Right ventricle myocardium superior (tissue), 1 donor: ENCODE measurements around the gene TGFA. TPM values are rescaled to one million over a fixed set of nuclear protein-coding genes. Genes with fewer than 3 reads are reported as not detected.

Experiments
- ATAC-seq: fragments of 200-7000 bp; cut with Tn5 transposase; one replicate; pipeline ENCODE4 v1.9.1; 2020; ENCODE audit warnings: mild to moderate bottlenecking; ENCODE audit not compliant: poor library complexity
- DNase-seq: peaks from one replicate; pipeline ENCODE4 v3.0.0-alpha.2; 2020
- intact Hi-C: fragments of 100-400 bp; cut with DNase I; formaldehyde crosslinking; loops from one replicate; pipeline ENCODE4 v1.11.2; 2022
- total RNA-seq: library from RNA; stranded (reverse); fragmentation: NEBNext Ultra II Directional; extraction: Animal tissue kit (Norgen Biotek cat#: 25700); gene quantifications from one replicate; pipeline ENCODE4 v1.2.1, GENCODE V29; 2021
- donor health status: DM: no; HTN: yes; CAD: no; lungs with severe emphysema.

TGFA gene
- total RNA-seq, 1 donor from 2014 or later, result 2.1 TPM

GRCh38 chr2:70528929-70529328, 24.7 kb downstream of the TGFA start:
- intact Hi-C loops, result no loop called here
- DNase-seq, result no peak
- no peak for ATAC-seq

- DNase-seq (no peak), ATAC-seq (no peak)
- intact Hi-C loops, result no loop called here
Observed at GRCh38 chr2:70528276-70528675, 25.4 kb downstream of the TGFA start.

GRCh38 chr2:70527447-70528080, 26.1 kb downstream of the TGFA start:
- ATAC-seq (no peak), DNase-seq (no peak)
- intact Hi-C loops, result no loop called here

- DNase-seq (no peak), ATAC-seq (no peak)
- intact Hi-C loops, result no loop called here
Observed at GRCh38 chr2:70526126-70526525, 27.5 kb downstream of the TGFA start.

GRCh38 chr2:70525032-70525431, 28.6 kb downstream of the TGFA start:
- intact Hi-C loops, result no loop called here
- DNase-seq (no peak), ATAC-seq (peak; percentile 14)

GRCh38 chr2:70523996-70524965, 29.3 kb downstream of the TGFA start:
- DNase-seq (peak; percentile 49), ATAC-seq (peak; percentile 71)
- intact Hi-C loops, result no loop called here

- ATAC-seq (no peak), DNase-seq (no peak)
- intact Hi-C loops, result no loop called here
Observed at GRCh38 chr2:70523672-70523995, 30.0 kb downstream of the TGFA start.

- no peak for ATAC-seq
- DNase-seq, result no peak
- intact Hi-C loops, result no loop called here
Observed at GRCh38 chr2:70522627-70523026, 31.0 kb downstream of the TGFA start.

GRCh38 chr2:70520825-70521224, 32.8 kb downstream of the TGFA start:
- ATAC-seq (no peak), DNase-seq (no peak)
- intact Hi-C loops, result no loop called here

- ATAC-seq, result no peak
- intact Hi-C loops, result no loop called here
- no peak for DNase-seq
Observed at GRCh38 chr2:70519453-70519852, 34.2 kb downstream of the TGFA start.

- intact Hi-C loops, result no loop called here
- DNase-seq, result no peak
- no peak for ATAC-seq
Observed at GRCh38 chr2:70518557-70518956, 35.1 kb downstream of the TGFA start.

GRCh38 chr2:70517804-70518203, 35.8 kb downstream of the TGFA start:
- intact Hi-C loops, result no loop called here
- ATAC-seq, result no peak
- DNase-seq, result no peak

- intact Hi-C loops, result no loop called here
- no peak for ATAC-seq
Observed at GRCh38 chr2:70516596-70516995, 37.0 kb downstream of the TGFA start.

GRCh38 chr2:70515938-70516337, 37.7 kb downstream of the TGFA start:
- DNase-seq, result no peak
- no peak for ATAC-seq
- intact Hi-C loops, result no loop called here

More at GRCh38 chr2:70516596-70516995, 37.0 kb downstream of the TGFA start:
- DNase-seq, result no peak

- DNase-seq, result peak; percentile 53
- ATAC-seq, result peak; percentile 74
- intact Hi-C loops, result no loop called here
Observed at GRCh38 chr2:70514612-70515055, 39.0 kb downstream of the TGFA start.

GRCh38 chr2:70513738-70514137, 39.9 kb downstream of the TGFA start:
- ATAC-seq (no peak), DNase-seq (no peak)
- intact Hi-C loops, result no loop called here

GRCh38 chr2:70511971-70512729, 41.5 kb downstream of the TGFA start:
- ATAC-seq, result no peak
- intact Hi-C loops, result no loop called here
- no peak for DNase-seq

GRCh38 chr2:70510313-70510712, 43.3 kb downstream of the TGFA start:
- DNase-seq (no peak), ATAC-seq (no peak)
- intact Hi-C loops, result no loop called here

- intact Hi-C loops, result no loop called here
- ATAC-seq (no peak), DNase-seq (no peak)
Observed at GRCh38 chr2:70509565-70509964, 44.1 kb downstream of the TGFA start.
